HT-29 (cell line): ENCODE results near the gene MRPL20. TPM values are rescaled to one million over a fixed set of nuclear protein-coding genes. Genes with fewer than 3 reads are reported as not detected.
"Not testable (repeated sequence)": the region's sequence is repeated elsewhere in the genome, so short reads cannot be mapped to it uniquely, and the experiment has no call there.

Source experiments
- DNase-seq: peaks from one replicate; pipeline ENCODE4 v3.0.0-alpha.2; 2015; ENCODE audit warnings: low spot score
- total RNA-seq: library from RNA; depleted of rRNA; stranded (reverse); fragments of >200 nt; shearing (Covaris generic); gene quantifications from 2 replicates; pipeline ENCODE4 v1.2.3, GENCODE V29; 2014

MRPL20 gene
- total RNA-seq, 1 experiment from 2014 or later, result 235 TPM

GRCh38 chr1:1407636-1408318, 684 bp upstream of the MRPL20 start:
- peak; percentile 53 for DNase-seq

DNA sequence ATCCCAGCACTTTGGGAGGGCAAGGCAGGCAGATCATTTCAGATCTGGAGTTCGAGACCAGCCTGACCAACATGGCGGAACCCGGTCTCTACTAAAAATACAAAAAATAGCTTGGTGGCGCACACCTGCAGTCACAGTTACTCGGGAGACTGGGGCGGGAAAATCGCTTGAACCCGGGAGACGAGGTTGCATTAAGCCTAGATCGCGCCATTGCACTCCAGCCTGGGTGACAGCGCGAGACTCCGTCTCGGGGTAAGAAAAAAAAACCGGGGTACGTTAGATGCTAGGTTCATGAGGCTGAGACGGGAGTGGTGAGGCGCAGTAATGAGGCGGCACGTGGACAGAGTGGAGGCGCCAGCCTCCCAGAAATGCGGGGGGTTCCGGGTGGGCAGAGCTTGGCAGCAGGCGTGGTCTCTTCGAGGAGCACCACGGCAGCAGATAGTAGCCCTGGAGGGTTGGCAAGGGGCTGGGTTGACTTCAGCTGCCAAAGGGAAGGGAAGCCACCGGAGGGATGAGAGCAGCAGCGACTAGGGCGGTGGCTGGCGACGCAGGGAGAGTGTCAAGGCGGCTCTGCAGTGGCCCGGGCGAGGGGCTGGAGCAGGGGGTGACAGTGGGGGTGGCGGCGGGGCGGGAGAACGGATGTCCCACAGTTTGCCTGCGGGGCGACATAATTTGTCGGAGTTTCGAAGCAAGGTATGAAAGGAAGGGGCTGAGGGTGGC, 832 bp downstream of the MRPL20 start:
- DNase-seq, result no peak

DNA sequence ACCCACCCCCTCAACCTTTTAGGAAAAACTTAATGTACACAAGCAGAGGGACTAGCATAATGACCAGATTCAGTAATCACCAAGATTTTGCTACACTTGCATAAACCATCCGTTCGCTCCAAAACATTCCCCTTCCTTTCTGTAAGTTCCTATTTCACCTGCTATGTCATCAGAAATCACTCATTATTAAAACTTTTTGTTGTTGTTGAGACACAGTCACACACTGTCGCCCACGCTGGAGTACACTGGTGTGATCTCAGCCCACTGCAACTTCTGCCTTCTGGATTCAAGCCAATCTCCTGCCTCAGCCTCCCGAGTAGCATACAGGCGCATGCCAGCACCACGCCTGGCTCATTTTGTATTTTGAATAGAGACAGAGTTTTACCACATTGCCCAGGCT, 3.4 kb downstream of the MRPL20 start:
- no peak for DNase-seq

DNA sequence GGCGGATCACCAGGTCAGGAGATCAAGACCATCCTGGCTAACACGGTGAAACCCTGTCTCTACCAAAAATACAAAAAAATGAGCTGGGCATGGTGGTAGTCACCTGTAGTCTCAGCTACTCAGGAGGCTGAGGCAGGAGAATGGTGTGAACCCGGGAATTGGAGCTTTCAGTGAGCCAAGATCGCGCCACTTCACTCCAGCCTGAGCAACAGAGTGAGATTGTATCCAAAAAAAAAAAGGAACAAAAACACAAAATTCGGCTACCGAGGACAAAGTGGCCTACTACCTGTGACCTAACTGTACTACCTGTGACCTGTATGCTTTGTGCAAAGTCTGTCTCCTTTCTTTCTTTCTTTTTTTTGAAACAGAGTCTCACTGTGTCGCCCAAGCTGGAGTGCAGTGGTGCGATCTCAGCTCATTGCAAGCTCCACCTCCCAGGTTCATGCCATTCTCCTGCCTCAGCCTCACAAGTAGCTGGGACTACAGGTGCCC, 4.1 kb downstream of the MRPL20 start:
- DNase-seq, result not testable (repeated sequence)

DNA sequence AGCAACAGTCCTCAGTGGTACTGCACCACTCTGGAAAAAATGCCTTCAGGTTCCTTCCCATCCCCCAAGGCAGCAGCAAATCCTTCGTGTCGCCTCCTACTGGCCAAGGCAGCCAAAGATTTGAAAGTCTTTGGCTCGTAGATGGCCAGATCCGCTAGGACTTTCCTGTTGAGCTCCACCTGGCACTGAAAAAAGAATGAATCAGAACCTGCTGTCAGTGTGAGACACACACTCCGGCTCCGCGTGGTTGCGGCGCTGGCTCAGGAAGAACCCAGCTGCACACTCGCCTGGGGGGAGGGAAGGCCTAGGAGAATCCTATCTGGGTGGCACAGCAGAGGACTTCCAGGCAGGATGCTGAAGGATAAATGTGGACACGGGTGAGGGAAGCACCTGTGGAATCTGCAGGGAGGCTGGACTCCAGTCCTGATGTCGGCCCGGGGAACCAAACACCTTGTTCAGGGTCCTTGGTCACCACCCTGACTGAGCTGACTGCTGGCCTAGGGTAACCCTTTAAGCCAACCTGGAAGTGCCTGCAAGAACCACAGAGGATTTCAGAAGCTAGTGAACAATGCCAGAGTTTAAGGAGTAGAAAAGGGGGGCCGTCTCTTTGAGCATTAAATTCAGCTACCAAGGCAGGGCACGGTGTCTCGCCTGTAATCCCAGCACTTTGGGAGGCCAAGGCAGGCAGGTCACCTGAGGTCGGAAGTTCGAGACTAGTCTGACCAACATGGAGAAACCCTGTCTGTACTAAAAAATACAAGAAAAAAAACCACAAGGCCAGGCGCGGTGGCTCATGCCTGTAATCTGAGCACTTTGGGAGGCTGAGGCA, 4.8 kb downstream of the MRPL20 start:
- DNase-seq, result peak; percentile 74

GRCh38 chr1:1401457-1402010, 5.6 kb downstream of the MRPL20 start:
- DNase-seq, result no peak

DNA sequence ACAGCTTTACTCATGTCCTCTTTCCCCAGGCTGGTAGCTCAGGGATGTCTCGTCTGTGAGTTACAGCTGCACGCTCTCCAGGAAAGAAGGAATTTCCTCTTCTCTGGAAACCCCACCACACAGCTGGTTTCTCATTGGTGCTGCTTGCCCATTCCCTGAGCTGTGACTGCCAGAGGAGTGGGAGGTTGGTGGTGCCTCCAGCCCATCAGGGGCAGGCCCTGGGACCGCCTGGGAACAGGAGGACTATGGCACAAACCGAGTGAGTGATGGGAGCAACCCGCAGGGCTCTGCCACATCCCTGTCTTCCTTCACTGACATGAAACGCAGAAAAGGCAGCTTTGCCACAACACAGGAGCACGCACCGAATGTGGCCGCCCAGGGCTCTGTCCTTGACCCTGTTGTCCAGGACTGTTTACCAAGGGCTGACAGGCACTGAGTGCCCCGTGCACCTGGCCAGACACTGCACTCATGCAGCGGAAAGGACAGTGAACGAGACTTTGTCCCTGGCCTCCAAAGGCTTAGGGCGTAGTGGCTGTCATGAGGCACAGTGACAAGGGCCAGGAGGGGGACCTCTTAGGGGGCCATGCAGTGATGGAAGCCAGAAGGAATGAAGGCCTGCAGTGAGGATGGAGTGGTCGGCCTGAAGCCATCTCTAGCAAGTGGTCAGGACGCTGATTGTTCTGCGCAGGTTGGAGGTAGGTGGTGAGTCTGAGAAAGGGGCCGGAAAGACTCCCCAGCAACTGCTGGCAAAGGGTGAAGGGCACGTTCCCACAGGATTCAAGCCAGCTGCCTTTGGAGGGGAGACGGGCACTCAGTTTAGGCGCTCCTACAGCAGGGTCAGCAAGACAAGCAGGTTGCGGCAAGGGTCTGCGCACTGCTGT, 6.3 kb downstream of the MRPL20 start:
- no peak for DNase-seq

- DNase-seq, result peak; percentile 35
Observed at GRCh38 chr1:1399872-1400575, 7.1 kb downstream of the MRPL20 start.

DNA sequence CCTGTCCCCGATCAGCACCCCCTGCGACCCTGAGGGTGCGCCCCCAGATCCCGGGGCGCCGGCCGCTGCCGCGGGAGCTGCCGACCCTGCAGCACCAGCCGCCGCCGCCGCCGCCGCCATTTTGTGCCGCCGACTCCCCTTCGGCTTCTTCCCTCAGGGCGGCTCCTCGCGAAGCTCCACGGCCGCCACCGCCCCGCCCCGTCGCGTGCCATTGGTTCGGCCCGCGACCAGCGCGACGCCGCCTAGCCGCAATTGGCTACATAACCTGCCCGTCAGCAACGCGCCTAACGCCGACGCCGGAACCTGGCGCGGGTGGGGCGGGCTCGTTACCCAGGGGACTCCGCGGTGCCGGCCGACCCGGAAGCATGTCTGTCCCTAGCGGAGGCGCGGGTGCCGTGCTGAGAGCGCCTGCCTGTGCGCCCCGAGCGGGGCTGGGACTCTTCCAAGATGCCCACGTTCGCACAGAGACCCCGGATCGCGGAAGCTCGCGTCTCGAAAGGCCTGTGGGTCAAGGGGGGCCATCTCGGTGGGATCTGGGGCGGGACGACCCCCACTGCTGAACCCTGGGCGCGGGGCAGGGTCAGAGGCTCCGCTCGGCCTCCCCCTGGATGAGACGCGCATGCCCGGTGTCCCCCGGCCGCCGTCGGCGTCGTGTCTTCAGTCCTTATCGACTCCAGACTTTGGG, 7.8 kb downstream of the MRPL20 start, which contains the start of gene CCNL2:
TSS of gene CCNL2 (minus strand) at position 149 of the 685 bp plus-strand sequence. CDS start at position 120, 29 bp downstream.
- peak; percentile 97 for DNase-seq

DNA sequence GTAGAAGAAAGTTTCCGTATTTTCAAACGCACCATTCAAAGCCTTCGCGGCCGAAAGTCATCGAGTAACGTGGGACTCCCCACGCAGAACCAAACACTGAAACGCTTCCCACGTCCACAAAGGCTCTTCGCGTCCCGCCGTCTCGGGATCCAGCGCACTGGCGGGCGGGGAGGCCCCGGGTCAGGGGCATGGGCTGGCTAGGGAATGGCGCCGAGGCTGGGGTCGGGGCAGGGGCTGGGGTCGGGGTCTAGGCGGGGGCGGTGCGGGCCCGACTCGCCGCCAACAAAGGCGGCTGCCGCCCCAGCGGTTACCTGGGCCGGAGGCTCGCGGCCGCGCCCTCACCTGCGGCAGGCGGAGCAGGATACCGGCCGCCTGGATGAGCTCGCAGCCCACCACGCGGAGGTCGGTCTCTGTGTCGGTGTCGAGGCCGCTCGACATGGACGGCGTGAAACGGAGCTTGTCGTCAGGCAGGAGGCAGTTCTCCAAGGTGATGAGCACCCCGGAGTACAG, 8.4 kb downstream of the MRPL20 start:
- no peak for DNase-seq

DNA sequence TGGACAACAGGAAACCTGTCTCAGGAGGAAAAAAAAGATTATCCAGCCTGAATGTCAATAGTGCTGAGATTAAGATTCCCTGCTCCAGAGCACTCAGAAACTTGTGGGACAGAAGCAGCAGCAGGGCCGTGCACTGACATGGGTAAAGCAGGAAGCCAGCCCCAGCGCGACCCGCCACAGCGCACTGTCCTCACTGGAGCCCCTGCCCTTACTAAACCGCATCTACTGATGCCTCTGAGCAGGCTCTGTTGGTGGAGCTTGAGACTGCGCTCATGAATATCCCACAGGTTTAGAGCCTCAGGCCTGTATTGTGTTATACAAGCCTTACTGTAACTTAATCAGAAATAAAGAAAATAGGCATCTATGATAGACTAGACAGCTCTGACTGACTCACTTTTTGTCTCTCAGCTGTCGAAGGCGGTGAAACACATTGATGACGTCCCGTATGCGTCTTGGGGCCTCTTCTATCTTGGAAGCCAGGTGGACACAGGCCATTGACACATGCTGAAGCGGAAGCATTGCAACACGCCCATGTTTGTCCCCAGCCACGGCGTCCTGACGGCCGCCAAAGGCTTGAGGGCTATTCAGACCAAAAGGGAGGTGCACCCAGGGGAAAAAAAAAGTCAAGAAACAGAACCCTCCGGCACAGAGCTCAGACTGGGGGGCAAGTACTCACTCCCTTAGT, 9.1 kb downstream of the MRPL20 start:
- peak; percentile 49 for DNase-seq

- DNase-seq, result no peak
Observed at GRCh38 chr1:1395166-1395565, 11.9 kb downstream of the MRPL20 start.

DNA sequence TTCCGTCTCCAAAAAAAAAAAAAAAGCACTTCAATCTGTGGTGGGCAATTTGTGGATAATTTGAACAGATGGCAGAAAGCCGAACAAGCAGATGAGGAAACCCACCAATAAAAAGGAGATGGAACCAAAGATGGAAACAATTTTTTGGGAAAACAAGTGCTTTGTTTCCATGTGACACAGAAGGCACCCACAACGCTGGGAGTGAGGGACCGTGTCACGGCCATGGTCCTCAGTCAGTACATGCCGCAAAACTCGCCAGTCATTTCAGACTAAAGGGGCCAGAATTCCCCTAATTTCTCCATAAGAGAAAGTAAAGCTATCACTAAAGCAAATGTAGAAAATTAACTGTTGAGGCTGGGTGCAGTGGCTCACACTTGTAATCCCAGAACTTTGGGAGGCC, 13.0 kb downstream of the MRPL20 start:
- DNase-seq, result no peak

DNA sequence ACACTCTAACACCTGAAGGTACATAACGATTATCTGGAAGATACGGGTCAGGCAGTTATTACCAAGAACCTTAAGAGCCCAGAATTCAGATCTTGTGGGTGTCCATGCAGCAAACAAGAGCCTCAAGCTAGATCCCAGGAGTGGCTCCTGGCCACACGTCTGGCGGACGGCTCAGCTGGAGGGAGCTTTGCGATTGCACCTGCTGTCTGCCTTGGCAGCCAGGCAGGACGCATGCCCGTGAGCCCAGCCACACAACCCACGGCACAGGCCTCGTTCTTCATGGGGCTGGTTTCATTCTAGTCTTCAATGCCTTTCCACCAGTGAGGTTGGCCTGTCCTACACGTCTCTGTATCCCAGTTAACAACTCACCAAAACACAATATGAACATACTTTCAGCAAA, 13.7 kb downstream of the MRPL20 start:
- DNase-seq, result no peak

DNA sequence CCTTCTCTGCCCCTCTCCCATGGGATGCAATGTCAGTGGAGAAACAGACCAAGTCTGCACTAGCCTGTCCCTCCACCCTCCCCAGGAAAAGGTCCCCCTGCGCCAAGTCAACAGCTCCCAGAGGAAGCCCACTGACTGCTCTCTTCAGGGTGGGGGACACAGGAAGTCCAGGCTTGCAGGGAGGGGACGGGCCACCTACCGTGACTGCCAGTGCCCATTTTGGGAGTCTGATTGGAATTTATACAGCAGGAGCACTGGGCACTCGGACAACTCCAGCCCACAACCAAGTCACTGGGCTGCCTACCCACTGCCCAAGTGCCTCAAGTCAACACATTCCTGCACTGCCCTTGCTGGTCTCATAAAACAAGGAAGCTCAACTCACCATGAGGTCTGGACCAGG, 14.1 kb downstream of the MRPL20 start:
- DNase-seq, result no peak

DNA sequence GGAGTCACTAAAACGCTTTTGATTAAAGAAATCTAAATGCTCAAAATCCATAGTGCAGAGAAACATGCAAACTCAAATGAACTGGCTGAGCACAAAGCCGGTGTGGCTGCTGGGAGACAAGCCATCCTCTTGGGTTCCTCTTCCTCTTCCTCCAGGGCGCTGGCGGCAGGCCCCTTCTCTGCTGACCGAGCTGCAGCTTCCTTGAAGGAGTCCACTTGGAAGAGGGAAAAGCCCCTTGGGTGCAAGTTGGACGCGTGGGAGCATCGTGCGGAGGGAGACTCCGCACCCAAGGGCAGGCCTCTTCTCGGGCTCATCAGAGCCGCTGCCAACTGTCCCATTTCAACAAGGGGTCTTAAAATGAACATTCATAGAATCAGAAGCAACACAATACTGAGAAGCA, 15.9 kb downstream of the MRPL20 start:
- DNase-seq, result no peak

- DNase-seq, result no peak
Observed at GRCh38 chr1:1390675-1391074, 16.4 kb downstream of the MRPL20 start.

- no peak for DNase-seq
Observed at GRCh38 chr1:1388078-1388472, 19.0 kb downstream of the MRPL20 start.
